Kidney epithelial cell (primary cell): ENCODE data around the gene SEC61A1. TPM values are rescaled to one million over a fixed set of nuclear protein-coding genes. Genes with fewer than 3 reads are reported as not detected.

Experiments used
- DNase-seq: peaks from one replicate; pipeline ENCODE4 v3.0.0-alpha.2; 2010; ENCODE audit warnings: low read depth
- H3K27me3 ChIP-seq: 2 replicates; pipeline ENCODE4 v1.6.0; 2011; ENCODE audit warnings: low read length; ENCODE audit not compliant: control insufficient read depth, insufficient read depth
- H3K36me3 ChIP-seq: 2 replicates; pipeline ENCODE4 v1.5.1; 2011; ENCODE audit warnings: low read length; ENCODE audit not compliant: control insufficient read depth, insufficient read depth
- H3K4me3 ChIP-seq: 2 replicates; pipeline ENCODE4 v1.5.1; 2011; ENCODE audit warnings: low read depth, mild to moderate bottlenecking, control low read depth, low read length
- total RNA-seq: library from RNA; depleted of rRNA; stranded (reverse); fragments of >200 nt; gene quantifications from 2 replicates; pipeline ENCODE4 v1.2.3, GENCODE V29; 2015
- TF ChIP-seq, protein P1 (sequence below): IDR thresholded peaks from 2 replicates; pipeline ENCODE4 v1.5.1; 2011; ENCODE audit warnings: mild to moderate bottlenecking, moderate library complexity, low read length, control low read depth, inconsistent platforms; ENCODE audit not compliant: insufficient read depth, poor library complexity, severe bottlenecking

SEC61A1 gene
- total RNA-seq, 1 donor from 2014 or later, result 350 TPM

DNA sequence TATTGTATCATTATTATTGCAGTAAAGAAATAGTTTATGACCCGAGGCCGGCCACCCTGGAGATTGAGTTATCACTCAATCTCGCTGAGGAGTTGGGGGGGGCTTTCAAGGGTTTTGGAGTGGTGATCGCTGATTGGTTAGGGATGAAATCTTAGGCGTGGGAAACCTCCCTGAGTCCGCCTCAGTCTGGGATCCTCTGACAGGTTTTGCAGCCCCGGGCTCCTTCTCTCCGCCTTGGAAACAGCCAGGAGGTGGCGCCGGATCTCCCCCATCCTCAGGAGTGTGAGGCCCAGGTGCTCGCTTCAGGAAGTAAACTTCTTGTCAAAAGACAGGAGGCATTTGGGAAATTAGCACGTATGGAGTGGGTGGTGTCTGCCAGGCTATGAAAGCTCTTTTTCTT lies 41.1 kb upstream of the SEC61A1 start:
- peaks cover 4% of the 10 kb centered on the region for H3K27me3 ChIP-seq
- TF ChIP-seq, protein P1, sequence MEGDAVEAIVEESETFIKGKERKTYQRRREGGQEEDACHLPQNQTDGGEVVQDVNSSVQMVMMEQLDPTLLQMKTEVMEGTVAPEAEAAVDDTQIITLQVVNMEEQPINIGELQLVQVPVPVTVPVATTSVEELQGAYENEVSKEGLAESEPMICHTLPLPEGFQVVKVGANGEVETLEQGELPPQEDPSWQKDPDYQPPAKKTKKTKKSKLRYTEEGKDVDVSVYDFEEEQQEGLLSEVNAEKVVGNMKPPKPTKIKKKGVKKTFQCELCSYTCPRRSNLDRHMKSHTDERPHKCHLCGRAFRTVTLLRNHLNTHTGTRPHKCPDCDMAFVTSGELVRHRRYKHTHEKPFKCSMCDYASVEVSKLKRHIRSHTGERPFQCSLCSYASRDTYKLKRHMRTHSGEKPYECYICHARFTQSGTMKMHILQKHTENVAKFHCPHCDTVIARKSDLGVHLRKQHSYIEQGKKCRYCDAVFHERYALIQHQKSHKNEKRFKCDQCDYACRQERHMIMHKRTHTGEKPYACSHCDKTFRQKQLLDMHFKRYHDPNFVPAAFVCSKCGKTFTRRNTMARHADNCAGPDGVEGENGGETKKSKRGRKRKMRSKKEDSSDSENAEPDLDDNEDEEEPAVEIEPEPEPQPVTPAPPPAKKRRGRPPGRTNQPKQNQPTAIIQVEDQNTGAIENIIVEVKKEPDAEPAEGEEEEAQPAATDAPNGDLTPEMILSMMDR, result peak; percentile 81
- no peak overlapping the region for H3K4me3 ChIP-seq
- H3K36me3 ChIP-seq, result no peaks in the 10 kb centered on the region
- peak; percentile 18 for DNase-seq

DNA sequence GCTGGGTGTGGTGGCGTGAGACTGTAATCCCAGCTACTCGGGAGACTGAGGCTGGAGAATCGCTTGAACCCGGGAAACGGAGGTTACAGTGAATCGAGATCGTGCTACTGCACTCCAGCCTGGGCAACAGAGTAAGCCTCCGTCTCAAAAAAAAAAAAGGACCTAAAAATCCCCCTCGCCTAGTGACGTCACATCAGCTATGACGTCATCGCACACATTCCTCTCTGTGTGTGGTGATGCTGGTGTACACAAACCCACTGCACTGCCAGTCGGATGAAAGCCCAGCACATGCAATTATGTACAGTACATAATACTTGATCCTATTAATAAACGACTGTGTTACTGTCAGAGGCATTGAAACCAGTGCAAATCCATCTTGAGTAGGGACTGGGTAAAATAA lies 40.2 kb upstream of the SEC61A1 start:
- TF ChIP-seq, protein P1, result no peak
- Histone ChIP-seq H3K36me3 (no peaks in the 10 kb centered on the region), H3K4me3 (no peak overlapping the region), H3K27me3 (no peaks in the 10 kb centered on the region)
- DNase-seq, result no peak

DNA sequence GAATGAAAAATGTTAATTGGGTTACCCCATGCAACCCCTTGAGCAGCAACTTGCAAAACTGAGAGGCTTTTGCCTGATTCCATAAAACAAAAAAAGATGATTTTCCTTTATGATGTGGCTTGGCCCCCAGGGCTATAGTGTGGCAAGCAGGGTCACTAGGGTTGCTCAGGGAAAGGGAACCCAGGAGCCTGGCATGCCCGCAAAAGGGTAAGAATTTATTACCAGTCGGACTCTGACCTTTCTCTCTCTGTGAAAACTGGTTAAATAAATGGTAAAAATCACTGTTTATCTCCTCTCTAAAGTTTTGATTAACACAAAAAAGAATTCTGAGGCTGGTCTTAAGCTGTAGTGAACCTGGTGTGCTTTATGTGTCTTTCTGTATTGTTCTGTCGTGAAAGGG lies 37.7 kb upstream of the SEC61A1 start:
- H3K27me3 ChIP-seq, result no peaks in the 10 kb centered on the region
- no peak for DNase-seq
- TF ChIP-seq, protein P1, result no peak
- no peaks in the 10 kb centered on the region for H3K36me3 ChIP-seq
- no peak overlapping the region for H3K4me3 ChIP-seq

DNA sequence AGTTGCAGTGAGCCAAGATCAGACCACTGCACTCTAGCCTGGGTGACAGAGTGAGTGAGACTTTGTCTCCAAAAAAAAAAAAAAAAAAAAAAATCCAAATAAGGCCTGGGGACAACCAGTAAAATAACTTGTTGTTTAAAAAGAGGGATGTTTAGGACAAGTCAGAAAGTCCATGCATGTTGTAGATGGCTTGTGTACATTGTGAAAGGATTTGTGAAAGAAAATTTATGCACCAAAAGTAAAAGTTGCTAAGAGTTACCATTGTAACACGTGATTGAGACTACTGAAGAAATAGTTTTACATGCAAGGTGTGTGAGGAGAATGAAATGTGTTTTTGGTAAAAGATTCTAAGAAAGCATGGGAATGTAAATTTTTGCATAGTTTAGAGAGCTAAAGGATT lies 35.7 kb upstream of the SEC61A1 start:
- DNase-seq, result no peak
- no peaks in the 10 kb centered on the region for H3K36me3 ChIP-seq
- TF ChIP-seq, protein P1, result no peak
- H3K27me3 ChIP-seq, result no peaks in the 10 kb centered on the region
- H3K4me3 ChIP-seq, result no peak overlapping the region

DNA sequence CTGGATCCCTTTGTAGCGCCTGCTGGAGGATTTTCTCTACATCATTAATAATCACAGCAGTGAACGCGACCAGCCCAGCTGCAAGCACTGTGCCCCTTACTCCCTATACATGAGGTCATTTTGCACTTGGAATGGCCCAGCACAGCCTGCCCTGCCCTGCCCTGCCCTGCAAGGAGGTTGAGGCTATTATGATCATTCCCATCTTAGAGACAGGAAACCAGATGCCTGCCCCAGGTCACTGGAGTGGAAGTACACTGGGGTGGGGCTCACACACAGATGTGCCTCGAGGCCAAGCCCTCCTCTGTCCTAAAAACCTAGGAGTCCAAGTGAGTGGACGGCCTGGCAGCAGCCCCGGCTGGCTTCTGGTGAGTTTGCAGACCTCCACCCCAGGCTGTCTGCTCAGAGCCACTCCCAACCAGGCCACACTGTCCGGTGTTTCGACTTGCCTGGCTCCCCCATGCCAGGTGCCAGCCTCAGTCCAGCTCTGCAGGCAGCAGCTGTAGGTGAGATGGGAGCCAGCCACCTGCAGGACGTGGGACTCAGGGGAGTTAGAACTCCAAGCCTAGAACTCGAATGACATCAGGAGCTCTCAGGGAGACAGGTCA lies 30.4 kb upstream of the SEC61A1 start:
- DNase-seq, result no peak
- H3K27me3 ChIP-seq, result peaks cover 4% of the 10 kb centered on the region
- H3K4me3 ChIP-seq, result no peak overlapping the region
- H3K36me3 ChIP-seq, result no peaks in the 10 kb centered on the region
- TF ChIP-seq, protein P1, result no peak

DNA sequence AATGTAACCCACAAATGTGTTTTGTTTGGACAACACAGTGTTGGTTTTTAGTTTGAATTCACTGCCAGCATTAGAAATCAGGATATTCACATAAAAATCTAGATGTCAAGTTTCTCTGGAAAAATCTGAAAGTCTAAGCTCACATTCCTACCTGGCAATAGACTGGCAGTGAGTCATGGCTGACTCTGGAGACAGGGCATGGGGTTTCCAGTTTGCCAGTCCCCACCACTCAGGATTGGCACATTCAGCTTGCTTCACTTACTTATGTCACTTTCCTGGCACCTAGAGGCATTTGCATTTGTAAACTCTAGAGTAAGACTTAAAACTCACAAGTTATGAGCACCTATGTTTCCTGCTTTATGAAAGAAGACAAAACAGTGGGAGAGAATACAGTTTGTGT lies 19.1 kb upstream of the SEC61A1 start:
- no peak for DNase-seq
- Histone ChIP-seq H3K4me3 (no peak overlapping the region), H3K36me3 (no peaks in the 10 kb centered on the region), H3K27me3 (no peaks in the 10 kb centered on the region)
- TF ChIP-seq, protein P1, result no peak
